ENCODE data around the gene PLA2G7. TPM values are rescaled to one million over a fixed set of nuclear protein-coding genes. Genes with fewer than 3 reads are reported as not detected.
"Not testable (repeated sequence)": the region's sequence is repeated elsewhere in the genome, so short reads cannot be mapped to it uniquely, and the experiment has no call there.

Gene PLA2G7
- total RNA-seq, 4 donors from 2014 or later: 0.26 to 0.29 TPM; not detected in 2

DNA sequence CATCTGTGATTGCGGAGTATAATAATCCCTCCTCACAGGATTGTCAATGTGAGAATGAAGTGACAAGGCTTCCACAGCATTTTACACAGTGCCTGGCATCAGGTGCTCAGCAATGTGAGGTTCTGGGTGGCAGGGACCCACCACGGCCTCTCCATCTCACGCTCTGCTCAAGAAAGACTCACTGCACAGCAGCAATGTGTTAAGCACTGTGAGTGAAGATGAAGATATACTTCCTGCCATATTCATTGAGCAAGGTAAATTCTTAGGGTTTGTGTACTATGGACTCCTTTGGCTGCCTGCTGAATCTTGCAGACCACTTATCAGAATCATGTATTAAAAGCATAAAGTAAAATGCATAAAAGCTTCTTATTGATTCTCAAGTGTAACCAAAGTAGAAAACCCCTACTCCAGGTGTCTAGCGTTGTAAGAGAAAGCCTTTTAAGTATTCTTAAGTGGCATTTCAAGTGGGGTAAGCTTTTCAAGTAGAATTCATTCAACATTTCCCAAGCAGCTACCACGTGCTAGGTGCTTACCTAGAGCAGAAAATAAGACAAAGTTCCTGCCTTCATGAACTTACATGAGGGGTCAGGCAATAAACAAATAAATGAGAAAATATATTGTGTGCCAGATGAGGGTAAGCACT is 41.0 kb upstream of the PLA2G7 start:
- intact Hi-C loops (cut with DNase I): no loop called here

DNA sequence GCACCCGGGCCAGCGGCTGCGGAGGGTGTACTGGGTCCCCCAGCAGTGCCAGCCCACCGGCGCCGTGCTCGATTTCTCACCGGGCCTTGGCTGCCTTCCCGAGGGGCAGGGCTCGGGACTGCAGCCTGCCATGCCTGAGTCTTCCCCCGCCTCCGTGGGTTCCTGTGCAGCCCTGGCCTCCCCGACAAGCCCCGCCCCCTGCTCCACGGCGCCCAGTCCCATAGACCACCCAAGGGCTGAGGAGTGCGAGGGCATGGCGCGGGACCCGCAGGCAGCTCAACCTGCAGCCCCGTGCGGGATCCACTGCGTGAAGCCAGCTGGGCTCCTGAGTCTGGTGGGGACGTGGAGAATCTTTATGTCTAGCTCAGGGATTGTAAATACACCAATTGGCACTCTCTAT is 39.6 kb upstream of the PLA2G7 start:
- H3K4me3 ChIP-seq; H3K4me1 ChIP-seq; H3K9me3 ChIP-seq; intact Hi-C loops (cut with DNase I); H3K27ac ChIP-seq (replicated peaks in 1 of 4); DNase-seq (ENCODE audit: extremely low spot score); H3K36me3 ChIP-seq; H3K27me3 ChIP-seq: not testable (repeated sequence)
- 88% methylated on average over 19 of the region's 24 CpGs for WGBS

More for the DNA sequence above, 41.0 kb upstream of the PLA2G7 start:
- H3K4me1 ChIP-seq: no peaks in the 10 kb centered on the region
- TF ChIP-seq EP300 (IDR thresholded peaks at IDR 0.05): no peak
- TF ChIP-seq POLR2A (IDR thresholded peaks at IDR 0.05; ENCODE audit: low read depth): no peak
- TF ChIP-seq, protein P1, sequence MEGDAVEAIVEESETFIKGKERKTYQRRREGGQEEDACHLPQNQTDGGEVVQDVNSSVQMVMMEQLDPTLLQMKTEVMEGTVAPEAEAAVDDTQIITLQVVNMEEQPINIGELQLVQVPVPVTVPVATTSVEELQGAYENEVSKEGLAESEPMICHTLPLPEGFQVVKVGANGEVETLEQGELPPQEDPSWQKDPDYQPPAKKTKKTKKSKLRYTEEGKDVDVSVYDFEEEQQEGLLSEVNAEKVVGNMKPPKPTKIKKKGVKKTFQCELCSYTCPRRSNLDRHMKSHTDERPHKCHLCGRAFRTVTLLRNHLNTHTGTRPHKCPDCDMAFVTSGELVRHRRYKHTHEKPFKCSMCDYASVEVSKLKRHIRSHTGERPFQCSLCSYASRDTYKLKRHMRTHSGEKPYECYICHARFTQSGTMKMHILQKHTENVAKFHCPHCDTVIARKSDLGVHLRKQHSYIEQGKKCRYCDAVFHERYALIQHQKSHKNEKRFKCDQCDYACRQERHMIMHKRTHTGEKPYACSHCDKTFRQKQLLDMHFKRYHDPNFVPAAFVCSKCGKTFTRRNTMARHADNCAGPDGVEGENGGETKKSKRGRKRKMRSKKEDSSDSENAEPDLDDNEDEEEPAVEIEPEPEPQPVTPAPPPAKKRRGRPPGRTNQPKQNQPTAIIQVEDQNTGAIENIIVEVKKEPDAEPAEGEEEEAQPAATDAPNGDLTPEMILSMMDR (IDR thresholded peaks at IDR 0.05): no peak
- no peak for TF ChIP-seq POLR2AphosphoS5 (IDR thresholded peaks at IDR 0.05)
- no peaks in the 10 kb centered on the region for H3K36me3 ChIP-seq
- H3K9me3 ChIP-seq: no peaks in the 10 kb centered on the region
- no peak overlapping the region for H3K4me3 ChIP-seq
- no peak for DNase-seq (ENCODE audit: extremely low spot score)
- WGBS: 86% methylated on average over 5 of the region's 5 CpGs
- no peak overlapping the region for H3K27ac ChIP-seq (replicated peaks in 1 of 4)
- H3K27me3 ChIP-seq: no peaks in the 10 kb centered on the region

DNA sequence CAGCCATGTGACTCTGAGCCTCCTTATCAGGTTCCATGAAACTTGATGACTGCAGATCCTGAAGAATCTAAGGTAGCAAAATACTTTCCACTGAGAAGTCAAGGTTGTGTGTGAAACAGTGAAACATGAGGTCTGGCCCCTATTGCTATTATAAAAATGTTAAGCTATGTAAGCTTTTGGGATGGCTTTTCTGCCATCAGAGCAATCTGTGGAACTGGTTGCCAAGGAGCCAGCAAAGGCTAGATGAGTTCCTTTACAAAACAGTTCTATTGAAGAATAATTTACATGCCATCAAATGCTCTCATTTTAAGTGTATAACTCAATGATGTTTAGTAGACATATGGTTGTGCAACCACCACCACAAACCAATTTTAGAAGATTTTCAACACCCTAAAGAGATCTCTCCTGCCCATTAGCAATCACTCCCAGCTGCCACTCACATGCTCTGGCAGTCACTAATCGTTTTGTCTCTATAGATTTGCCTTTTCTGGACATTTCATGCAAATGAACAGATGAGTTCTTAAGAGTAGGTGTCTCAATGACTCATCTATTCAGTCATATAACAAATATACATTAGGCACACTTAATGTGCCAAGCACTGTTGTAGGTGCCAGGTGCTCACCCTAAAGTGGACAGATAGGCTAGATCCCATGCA is 38.2 kb upstream of the PLA2G7 start:
- no peak overlapping the region for H3K4me3 ChIP-seq
- no peak for DNase-seq (ENCODE audit: extremely low spot score)
- H3K4me1 ChIP-seq: no peaks in the 10 kb centered on the region
- H3K9me3 ChIP-seq: no peaks in the 10 kb centered on the region
- TF ChIP-seq EP300 (IDR thresholded peaks at IDR 0.05) (no peak), POLR2A (IDR thresholded peaks at IDR 0.05; ENCODE audit: low read depth) (no peak), POLR2AphosphoS5 (IDR thresholded peaks at IDR 0.05) (no peak)
- TF ChIP-seq, protein P1 (IDR thresholded peaks at IDR 0.05): no peak
- intact Hi-C loops (cut with DNase I): no loop called here
- no peak overlapping the region for H3K27ac ChIP-seq (replicated peaks in 1 of 4)
- 52% methylated on average over 1 of the region's 1 CpG for WGBS
- H3K36me3 ChIP-seq: no peaks in the 10 kb centered on the region
- H3K27me3 ChIP-seq: no peaks in the 10 kb centered on the region

DNA sequence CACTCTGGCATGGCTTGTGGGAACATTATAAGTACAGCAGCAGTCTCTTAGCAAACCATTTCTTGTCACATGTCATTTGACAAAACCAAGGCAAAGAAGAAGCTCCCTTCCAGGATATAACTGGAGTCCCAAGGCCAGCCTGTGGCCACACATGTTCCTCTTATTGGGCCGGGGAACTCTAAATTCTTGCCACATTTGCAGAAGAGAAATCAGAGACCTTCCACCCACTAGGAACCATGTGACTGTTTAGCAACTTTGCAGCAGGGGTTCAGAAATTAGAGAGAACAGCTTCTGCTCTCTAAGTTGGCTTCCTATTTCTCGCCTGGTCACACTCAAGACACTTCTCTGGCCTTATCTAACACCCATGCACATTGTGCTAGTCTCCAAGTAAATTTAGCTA is 37.6 kb upstream of the PLA2G7 start:
- no peaks in the 10 kb centered on the region for H3K9me3 ChIP-seq
- intact Hi-C loops (cut with DNase I): no loop called here
- TF ChIP-seq POLR2A (IDR thresholded peaks at IDR 0.05; ENCODE audit: low read depth): no peak
- TF ChIP-seq POLR2AphosphoS5 (IDR thresholded peaks at IDR 0.05): peak in 1 of 2 donors; percentile 11
- H3K4me1 ChIP-seq: no peaks in the 10 kb centered on the region
- no peak overlapping the region for H3K27ac ChIP-seq (replicated peaks in 1 of 4)
- no peak for DNase-seq (ENCODE audit: extremely low spot score)
- H3K4me3 ChIP-seq: no peak overlapping the region
- H3K36me3 ChIP-seq: no peaks in the 10 kb centered on the region
- H3K27me3 ChIP-seq: no peaks in the 10 kb centered on the region
- WGBS: 75% methylated on average over 2 of the region's 2 CpGs

DNA sequence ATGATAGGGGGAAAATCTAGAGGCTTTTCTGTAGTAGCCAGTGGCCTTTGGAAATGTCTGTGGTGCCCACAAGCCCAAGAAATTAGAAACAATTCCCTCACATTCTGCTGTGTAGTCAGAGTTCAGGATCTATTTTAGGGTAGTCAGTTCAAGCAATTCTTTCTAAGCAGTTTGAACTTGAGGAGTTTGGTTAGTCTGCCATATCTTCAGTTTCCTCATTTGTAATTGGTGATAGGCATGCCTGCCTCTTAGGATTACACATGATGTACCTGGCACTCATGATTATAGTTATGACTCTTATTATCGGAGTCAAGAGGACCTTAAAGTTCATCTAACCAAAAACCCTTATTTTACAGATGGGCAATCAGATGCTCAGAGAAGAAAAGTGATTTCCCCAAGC is 36.8 kb upstream of the PLA2G7 start:
- WGBS: 93% methylated on average over 1 of the region's 1 CpG
- Histone ChIP-seq H3K9me3 (no peaks in the 10 kb centered on the region), H3K4me3 (no peak overlapping the region), H3K36me3 (no peaks in the 10 kb centered on the region), H3K27ac (replicated peaks in 1 of 4) (no peak overlapping the region), H3K4me1 (no peaks in the 10 kb centered on the region), H3K27me3 (no peaks in the 10 kb centered on the region)
- no peak for DNase-seq (ENCODE audit: extremely low spot score)
- TF ChIP-seq EP300 (IDR thresholded peaks at IDR 0.05) (no peak), POLR2AphosphoS5 (IDR thresholded peaks at IDR 0.05) (no peak), POLR2A (IDR thresholded peaks at IDR 0.05; ENCODE audit: low read depth) (no peak)
- TF ChIP-seq, protein P1 (IDR thresholded peaks at IDR 0.05): no peak
- intact Hi-C loops (cut with DNase I): no loop called here

Data from esophagus muscularis mucosa (tissue), 4 donors.